ENCODE data around the gene PIGU. TPM values are rescaled to one million over a fixed set of nuclear protein-coding genes. Genes with fewer than 3 reads are reported as not detected.

Gene PIGU
- total and polyA plus RNA-seq, 9 of the 15 experiments (the other 6 are each of a cell fraction or from before 2014, with no cell fraction given) = 6.5 to 100 (median 28.1) TPM

DNA sequence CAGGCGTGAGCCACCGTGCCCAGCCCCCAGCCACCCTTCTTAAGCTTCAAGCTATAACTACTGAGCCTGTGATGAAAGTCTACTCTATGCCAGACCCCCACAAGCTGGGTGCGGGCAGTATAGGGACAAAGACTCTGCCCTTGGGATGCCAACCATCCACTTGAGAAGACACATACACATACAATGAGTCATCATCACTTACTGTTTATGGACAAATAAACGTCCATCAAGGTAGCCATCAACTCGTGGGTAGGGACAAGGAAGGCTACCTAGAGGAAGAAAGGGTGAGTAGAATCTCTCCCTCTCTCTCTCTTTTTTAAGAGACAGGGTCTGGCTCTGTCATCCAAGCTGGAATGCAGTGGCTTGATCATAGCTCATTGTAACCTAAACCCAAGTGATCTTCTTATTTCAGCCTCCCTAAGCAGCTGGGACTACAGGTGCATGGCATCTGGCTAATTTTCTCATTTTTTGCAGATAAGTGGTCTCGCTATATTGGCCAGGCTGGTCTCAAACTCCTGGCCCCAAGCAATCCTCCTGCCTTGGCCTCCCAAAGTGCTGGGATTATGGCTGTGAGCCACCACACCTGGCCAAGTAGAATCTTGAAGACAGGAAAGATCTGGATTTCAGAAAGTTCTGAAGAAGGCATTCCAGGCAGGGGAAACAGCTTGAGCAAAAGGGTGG lies 24.7 kb upstream of the PIGU start:
- Histone ChIP-seq H3K9ac (ENCODE audit: insufficient read depth in 1 of 2, low read depth in 2 of 2, low read length in 2 of 2) (no peak overlapping the region), H3K36me3 (ENCODE audit: control insufficient read depth, insufficient read depth, low read length) (no peaks in the 10 kb centered on the region), H3K4me1 (replicated peaks in 1 of 2; ENCODE audit: control insufficient read depth in 2 of 2, insufficient read depth in 2 of 2, low read length in 2 of 2) (peaks cover 16 to 19% of the 10 kb centered on the region in 2 experiments), H3K27ac (ENCODE audit: extremely low read depth, low read depth, low read length) (no peak overlapping the region), H3K4me2 (ENCODE audit: insufficient read depth, low read length) (no peak overlapping the region), H3K27me3 (ENCODE audit: control insufficient read depth in 2 of 2, insufficient read depth in 2 of 2, low read length in 2 of 2) (no peaks in the 10 kb centered on the region), H2AFZ (ENCODE audit: low read depth, low read length) (no peak overlapping the region), H3K9me1 (ENCODE audit: control insufficient read depth, insufficient read depth, low read length) (no peaks in the 10 kb centered on the region), H3K4me3 (no peak overlapping the region), H3K9me3 (replicated peaks; ENCODE audit: control insufficient read depth, insufficient read depth, low read depth, low read length) (no peaks in the 10 kb centered on the region), H3K79me2 (ENCODE audit: control insufficient read depth, insufficient read depth, low read length) (no peaks in the 10 kb centered on the region), H4K20me1 (replicated peaks; ENCODE audit: control insufficient read depth, insufficient read depth, low read length) (no peaks in the 10 kb centered on the region)
- in situ Hi-C loops (cut with MboI) (loop anchor here (10.0 kb wide), 2 partner anchors 167 to 387 kb away; no protein-coding TSS in a partner anchor), intact Hi-C loops (cut with micrococcal nuclease) (no loop called here)
- 48% methylated on average over 6 of the region's 6 CpGs for WGBS (ENCODE audit: insufficient coverage, low coverage, missing lambda C conversion rate)
- ATAC-seq (no peak), DNase-seq (ENCODE audit: extremely low read depth in 1 of 4, low spot score in 3 of 4) (no peak), FAIRE-seq (no peak)
- no TSS peak for BruUV-seq (replicated peaks)
- TF ChIP-seq, protein P1, sequence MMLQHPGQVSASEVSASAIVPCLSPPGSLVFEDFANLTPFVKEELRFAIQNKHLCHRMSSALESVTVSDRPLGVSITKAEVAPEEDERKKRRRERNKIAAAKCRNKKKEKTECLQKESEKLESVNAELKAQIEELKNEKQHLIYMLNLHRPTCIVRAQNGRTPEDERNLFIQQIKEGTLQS (IDR thresholded peaks at IDR 0.05) = peak; percentile 48; the same call in 1 of the 2 replicates
- TF ChIP-seq, protein P1 (CRISPR knock-in tag; conservative IDR thresholded peaks at IDR 0.05) = no peak
- TF ChIP-seq FOS (IDR thresholded peaks at IDR 0.05; ENCODE audit: extremely low read depth, insufficient read length) (no peak), ZNF785 (CRISPR knock-in tag; IDR thresholded peaks at IDR 0.05) (no peak)
- ChIA-PET POLR2A (interaction anchor here (0.7 to 1.5 kb wide), 4 partner anchors 13 to 157 kb away, joined by 3 to 5 read pairs (median 4); no protein-coding TSS in a partner anchor), CTCF (ENCODE audit: low intra/inter-chr PET ratio) (no interaction called here)

All from K562 (cell line).